DND-41 (cell line): ENCODE data around the gene CHN2.

ENCODE experiments used
- ATAC-seq: fragments of 200-7000 bp; cut with Tn5 transposase; 3 replicates; pipeline ENCODE4 v1.9.1; 2021; ENCODE audit warnings: low read depth; ENCODE audit not compliant: insufficient read depth
- DNase-seq: peaks from one replicate; pipeline ENCODE4 v3.0.0-alpha.2; 2020
- H2AFZ ChIP-seq: 2 replicates; pipeline ENCODE4 v1.6.0; 2012; ENCODE audit warnings: low read depth, low read length
- H3K27ac ChIP-seq: 2 replicates; pipeline ENCODE4 v1.5.1; 2012; ENCODE audit warnings: low read length, inconsistent platforms
- H3K27me3 ChIP-seq: fragments of 200-600 bp; sonication (generic); 2 replicates; pipeline ENCODE4 v1.6.0; 2012; ENCODE audit warnings: low read length, mild to moderate bottlenecking, inconsistent platforms; ENCODE audit not compliant: insufficient read depth, poor library complexity
- H3K36me3 ChIP-seq: 2 replicates; pipeline ENCODE4 v1.5.1; 2012; ENCODE audit warnings: low read length, inconsistent platforms; ENCODE audit not compliant: insufficient read depth
- H3K4me1 ChIP-seq: 2 replicates; pipeline ENCODE4 v1.5.1; 2012; ENCODE audit warnings: mild to moderate bottlenecking, low read length; ENCODE audit not compliant: insufficient read depth
- H3K4me2 ChIP-seq: 2 replicates; pipeline ENCODE4 v1.6.0; 2012; ENCODE audit warnings: mild to moderate bottlenecking, moderate library complexity, low read length, inconsistent platforms; ENCODE audit not compliant: insufficient read depth
- H3K4me3 ChIP-seq, 2 experiments: fragments of 200-600 bp in 1 of 2; shearing (Covaris generic) in 1 of 2; 2 replicates each; pipeline ENCODE4 v1.5.1; 2012 to 2016; ENCODE audit warnings: inconsistent platforms in 2 of 2, low read length in 2 of 2, mild to moderate bottlenecking in 2 of 2, low read depth in 1 of 2, moderate library complexity in 1 of 2
- H3K79me2 ChIP-seq: 2 replicates; pipeline ENCODE4 v1.6.0; 2012; ENCODE audit warnings: low read length, inconsistent platforms; ENCODE audit not compliant: insufficient read depth
- H3K9ac ChIP-seq: 2 replicates; pipeline ENCODE4 v1.6.0; 2012; ENCODE audit warnings: low read depth, mild to moderate bottlenecking, inconsistent platforms, low read length, moderate library complexity
- H3K9me3 ChIP-seq: 2 replicates; pipeline ENCODE4 v1.5.1; 2012; ENCODE audit warnings: low read length, moderate library complexity, mild to moderate bottlenecking, inconsistent platforms; ENCODE audit not compliant: insufficient read depth, severe bottlenecking
- H4K20me1 ChIP-seq: 2 replicates; pipeline ENCODE4 v1.6.0; 2012; ENCODE audit warnings: low read length; ENCODE audit not compliant: insufficient read depth
- EZH2 ChIP-seq: IDR thresholded peaks from 3 replicates; pipeline ENCODE4 v1.6.1; 2012; ENCODE audit warnings: borderline replicate concordance, low read depth, mild to moderate bottlenecking, moderate library complexity, low read length, inconsistent platforms; ENCODE audit not compliant: severe bottlenecking
- TF ChIP-seq, protein P1 (sequence below): IDR thresholded peaks from 2 replicates; pipeline ENCODE4 v1.5.1; 2012; ENCODE audit warnings: borderline replicate concordance, low read length, moderate library complexity, mild to moderate bottlenecking; ENCODE audit not compliant: poor library complexity, severe bottlenecking; ENCODE audit errors: extremely low read depth

CHN2 gene

DNA sequence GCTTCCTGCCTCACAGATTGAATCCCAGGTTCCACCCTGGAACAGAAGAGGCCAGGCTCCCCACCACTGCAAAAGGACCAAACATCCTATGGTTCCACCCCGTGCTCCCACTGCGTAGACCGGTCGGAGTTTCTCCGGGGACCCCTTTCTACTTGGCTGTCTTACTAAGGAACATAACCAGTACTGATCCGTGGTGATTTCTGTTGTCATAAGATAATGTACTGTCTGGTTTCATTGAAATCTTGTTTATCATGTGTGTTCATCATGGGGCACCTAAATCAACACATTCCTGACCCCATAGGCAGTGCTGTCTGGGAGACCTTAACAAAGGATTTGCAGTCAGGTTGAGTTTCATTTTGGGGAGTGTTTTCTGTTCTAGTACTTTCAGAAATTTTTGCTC is 104.5 kb downstream of the CHN2 start:
- H3K4me3 ChIP-seq, result no peak overlapping the region
- no peaks in the 10 kb centered on the region for H4K20me1 ChIP-seq
- H3K79me2 ChIP-seq, result no peaks in the 10 kb centered on the region
- no peak for DNase-seq
- H3K27me3 ChIP-seq, result no peaks in the 10 kb centered on the region
- no peaks in the 10 kb centered on the region for H3K36me3 ChIP-seq
- no peak overlapping the region for H2AFZ ChIP-seq
- H3K9me3 ChIP-seq, result no peaks in the 10 kb centered on the region
- H3K4me1 ChIP-seq, result no peaks in the 10 kb centered on the region
- H3K4me2 ChIP-seq, result no peak overlapping the region
- TF ChIP-seq EZH2, result no peak
- TF ChIP-seq, protein P1, sequence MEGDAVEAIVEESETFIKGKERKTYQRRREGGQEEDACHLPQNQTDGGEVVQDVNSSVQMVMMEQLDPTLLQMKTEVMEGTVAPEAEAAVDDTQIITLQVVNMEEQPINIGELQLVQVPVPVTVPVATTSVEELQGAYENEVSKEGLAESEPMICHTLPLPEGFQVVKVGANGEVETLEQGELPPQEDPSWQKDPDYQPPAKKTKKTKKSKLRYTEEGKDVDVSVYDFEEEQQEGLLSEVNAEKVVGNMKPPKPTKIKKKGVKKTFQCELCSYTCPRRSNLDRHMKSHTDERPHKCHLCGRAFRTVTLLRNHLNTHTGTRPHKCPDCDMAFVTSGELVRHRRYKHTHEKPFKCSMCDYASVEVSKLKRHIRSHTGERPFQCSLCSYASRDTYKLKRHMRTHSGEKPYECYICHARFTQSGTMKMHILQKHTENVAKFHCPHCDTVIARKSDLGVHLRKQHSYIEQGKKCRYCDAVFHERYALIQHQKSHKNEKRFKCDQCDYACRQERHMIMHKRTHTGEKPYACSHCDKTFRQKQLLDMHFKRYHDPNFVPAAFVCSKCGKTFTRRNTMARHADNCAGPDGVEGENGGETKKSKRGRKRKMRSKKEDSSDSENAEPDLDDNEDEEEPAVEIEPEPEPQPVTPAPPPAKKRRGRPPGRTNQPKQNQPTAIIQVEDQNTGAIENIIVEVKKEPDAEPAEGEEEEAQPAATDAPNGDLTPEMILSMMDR, result no peak
- H3K9ac ChIP-seq, result no peak overlapping the region
- no peak overlapping the region for H3K27ac ChIP-seq
- ATAC-seq, result no peak

DNA sequence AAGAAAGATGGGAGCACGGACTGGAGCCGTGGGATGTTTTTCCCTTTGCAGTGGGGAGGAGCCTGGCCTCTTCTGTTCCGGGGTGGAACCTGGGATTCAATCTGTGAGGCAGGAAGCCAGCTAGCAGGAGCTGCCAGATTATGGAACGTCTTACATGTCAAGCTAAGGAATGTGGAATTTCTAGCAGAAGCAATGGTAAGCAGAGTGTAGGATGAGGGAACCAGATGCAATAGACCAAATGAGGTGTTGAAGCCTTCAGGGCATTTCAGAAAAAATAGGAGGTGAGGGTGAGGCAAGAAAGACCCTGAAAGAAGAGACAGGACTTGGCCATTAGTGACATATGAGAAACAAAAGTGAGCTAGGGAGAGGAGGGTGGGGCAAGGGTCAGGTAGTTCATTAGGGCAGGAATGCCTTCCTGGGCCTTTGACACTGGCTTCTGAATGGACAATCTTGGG is 105.5 kb downstream of the CHN2 start:
- Histone ChIP-seq H3K27ac (no peak overlapping the region), H2AFZ (no peak overlapping the region), H3K79me2 (no peaks in the 10 kb centered on the region), H3K9me3 (no peaks in the 10 kb centered on the region), H3K4me3 (no peak overlapping the region), H3K4me2 (no peak overlapping the region), H3K27me3 (no peaks in the 10 kb centered on the region), H3K4me1 (no peaks in the 10 kb centered on the region), H3K36me3 (no peaks in the 10 kb centered on the region), H4K20me1 (no peaks in the 10 kb centered on the region), H3K9ac (no peak overlapping the region)
- no peak for TF ChIP-seq EZH2
- TF ChIP-seq, protein P1, result no peak
- ATAC-seq (no peak), DNase-seq (no peak)

DNA sequence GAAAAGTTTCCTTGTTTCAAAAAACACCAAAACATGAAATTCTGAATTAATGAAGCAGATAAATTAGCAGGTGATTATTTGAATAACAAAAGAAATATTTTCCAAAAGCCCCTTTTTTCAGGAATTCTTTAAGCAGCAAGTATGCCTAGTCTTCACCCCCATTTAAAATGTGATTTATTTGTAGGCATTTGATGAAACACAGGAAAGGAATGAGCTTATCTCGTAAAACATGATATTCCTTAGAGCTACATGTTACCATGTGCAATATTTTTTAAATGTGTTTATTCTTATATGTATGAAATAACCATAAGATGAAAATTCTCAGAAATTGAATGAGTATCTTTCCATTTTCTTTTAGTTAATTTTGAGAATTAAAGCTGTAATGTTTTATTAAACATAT is 106.1 kb downstream of the CHN2 start:
- DNase-seq (no peak), ATAC-seq (no peak)
- Histone ChIP-seq H4K20me1 (no peaks in the 10 kb centered on the region), H3K4me1 (no peaks in the 10 kb centered on the region), H3K4me3 (no peak overlapping the region), H3K4me2 (no peak overlapping the region), H3K9me3 (no peaks in the 10 kb centered on the region), H2AFZ (no peak overlapping the region), H3K36me3 (no peaks in the 10 kb centered on the region), H3K27me3 (no peaks in the 10 kb centered on the region), H3K79me2 (no peaks in the 10 kb centered on the region), H3K27ac (no peak overlapping the region), H3K9ac (no peak overlapping the region)
- TF ChIP-seq EZH2, result no peak
- TF ChIP-seq, protein P1, result no peak

DNA sequence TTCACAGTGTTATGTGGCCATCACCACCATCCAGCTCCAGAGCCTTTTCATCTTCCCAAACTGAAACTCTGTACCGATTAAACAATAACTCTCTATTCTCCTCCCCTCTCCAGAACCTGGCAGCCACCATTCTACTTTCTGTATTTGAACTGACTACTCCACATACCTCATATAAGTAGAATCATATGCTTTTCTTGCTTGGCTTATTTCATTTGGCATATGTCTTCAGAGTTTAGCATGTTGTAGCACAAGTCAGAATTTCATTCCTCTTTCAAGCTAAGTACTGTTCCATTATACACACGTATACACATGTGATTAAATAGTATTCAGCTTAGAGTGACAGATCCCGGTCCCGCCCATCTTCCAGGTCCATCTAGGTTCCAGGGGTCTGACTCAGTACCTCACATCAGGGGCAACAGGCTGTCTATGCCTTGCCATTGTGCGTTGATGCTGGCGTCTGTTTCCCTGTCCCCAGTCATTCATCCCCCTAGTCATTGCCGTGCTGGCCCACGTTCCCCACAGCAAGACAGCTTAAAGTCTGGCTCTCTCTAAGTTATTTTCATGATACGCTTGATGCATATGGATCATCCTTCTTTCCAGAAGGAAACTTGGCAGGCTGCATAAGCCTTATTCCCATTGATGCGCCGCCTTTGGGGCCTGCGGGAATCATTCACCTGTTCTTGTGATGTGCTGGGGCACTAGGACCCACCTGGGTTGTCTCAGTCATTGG is 108.3 kb downstream of the CHN2 start:
- Histone ChIP-seq H4K20me1 (no peaks in the 10 kb centered on the region), H3K4me3 (no peak overlapping the region), H3K27me3 (no peaks in the 10 kb centered on the region), H3K27ac (no peak overlapping the region), H3K36me3 (no peaks in the 10 kb centered on the region), H3K9me3 (no peaks in the 10 kb centered on the region), H3K4me1 (no peaks in the 10 kb centered on the region), H3K79me2 (no peaks in the 10 kb centered on the region), H3K9ac (no peak overlapping the region), H3K4me2 (no peak overlapping the region), H2AFZ (no peak overlapping the region)
- no peak for TF ChIP-seq EZH2
- TF ChIP-seq, protein P1, result no peak
- ATAC-seq (no peak), DNase-seq (no peak)
